GM21423 (cell line): ENCODE results near the gene SIRT6.
"Not testable (repeated sequence)": the region's sequence is repeated elsewhere in the genome, so short reads cannot be mapped to it uniquely, and the experiment has no call there.

Experiments used
- ATAC-seq: cut with Tn5 transposase; IDR thresholded peaks from one replicate; pipeline ENCODE4 v1.9.1; 2021; ENCODE audit warnings: mild to moderate bottlenecking, moderate library complexity; ENCODE audit not compliant: unreplicated experiment

The SIRT6 gene

GRCh38 chr19:4138445-4138844 lies 43.9 kb downstream of the SIRT6 start:
- ATAC-seq, result no peak

GRCh38 chr19:4136680-4137088 lies 45.7 kb downstream of the SIRT6 start:
- no peak for ATAC-seq

- ATAC-seq, result not testable (repeated sequence)
Measured at GRCh38 chr19:4135386-4135785, 47.0 kb downstream of the SIRT6 start.

- ATAC-seq, result no peak
Measured at GRCh38 chr19:4134351-4134750, 48.0 kb downstream of the SIRT6 start.

GRCh38 chr19:4130744-4131438 lies 51.5 kb downstream of the SIRT6 start:
- no peak for ATAC-seq

- not testable (repeated sequence) for ATAC-seq
Measured at GRCh38 chr19:4129050-4129449, 53.3 kb downstream of the SIRT6 start.

GRCh38 chr19:4127322-4127721 lies 55.0 kb downstream of the SIRT6 start:
- ATAC-seq, result not testable (repeated sequence)

GRCh38 chr19:4124638-4125037 lies 57.7 kb downstream of the SIRT6 start:
- no peak for ATAC-seq
